WTC11 (cell line): ENCODE measurements around the gene OR4X1. TPM values are rescaled to one million over a fixed set of nuclear protein-coding genes. Genes with fewer than 3 reads are reported as not detected.

Experiments
- ATAC-seq: fragments of 200-7000 bp; cut with Tn5 transposase; 2 replicates; pipeline ENCODE4 v1.10.0; 2021; ENCODE audit warnings: mild to moderate bottlenecking, moderate library complexity
- CTCF ChIA-PET: fragments of 300-600 bp; sonication (Branson Sonifier 250); formaldehyde crosslinking; loops from one replicate; lab custom pipeline; 2021; ENCODE audit warnings: antibody characterized with exemption; lab: Charles Lee
- POLR2A ChIA-PET: fragments of 350-600 bp; sonication (Branson Sonifier 250); formaldehyde crosslinking; loops from one replicate; lab custom pipeline; 2021; ENCODE audit warnings: antibody characterized with exemption; lab: Charles Lee
- DNase-seq: peaks from one replicate; pipeline ENCODE4 v3.0.0; 2021; ENCODE audit warnings: low spot score
- H3K27ac Mint-ChIP-seq: 2 replicates; pipeline ENCODE4 v1.8.0; 2021; ENCODE audit warnings: mixed read lengths
- H3K27me3 Mint-ChIP-seq: 2 replicates; pipeline ENCODE4 v1.8.0; 2021; ENCODE audit warnings: low read depth, mild to moderate bottlenecking, moderate library complexity, mixed read lengths
- H3K36me3 Mint-ChIP-seq: 2 replicates; pipeline ENCODE4 v1.8.0; 2021; ENCODE audit warnings: mixed read lengths
- H3K4me1 Mint-ChIP-seq: 2 replicates; pipeline ENCODE4 v1.8.0; 2022; ENCODE audit warnings: mixed read lengths
- H3K4me3 Mint-ChIP-seq: 2 replicates; pipeline ENCODE4 v1.8.0; 2021; ENCODE audit warnings: mild to moderate bottlenecking, moderate library complexity, mixed read lengths
- H3K9me3 Mint-ChIP-seq: 2 replicates; pipeline ENCODE4 v1.8.0; 2021; ENCODE audit warnings: mixed read lengths
- CBFB ChIP-seq: sonication (generic); formaldehyde crosslinking; IDR thresholded peaks from 2 replicates; pipeline ENCODE4 v1.8.1; 2022; ENCODE audit warnings: mild to moderate bottlenecking, low read depth, missing genetic modification reagents
- CDX4 ChIP-seq: fragments of 250-450 bp; sonication (Bioruptor Pico); IDR thresholded peaks from 2 replicates; pipeline ENCODE4 v1.9.0; 2021; ENCODE audit warnings: moderate library complexity, mild to moderate bottlenecking, inconsistent platforms, borderline replicate concordance
- CREM ChIP-seq: sonication (generic); formaldehyde crosslinking; IDR thresholded peaks from 2 replicates; pipeline ENCODE4 v1.8.1; 2022; ENCODE audit warnings: mild to moderate bottlenecking, missing genetic modification reagents, moderate library complexity
- ESRRA ChIP-seq: sonication (generic); formaldehyde crosslinking; IDR thresholded peaks from 2 replicates; pipeline ENCODE4 v1.8.1; 2022; ENCODE audit warnings: mild to moderate bottlenecking, missing genetic modification reagents, borderline replicate concordance
- FOXP1 ChIP-seq: sonication (generic); formaldehyde crosslinking; IDR thresholded peaks from 2 replicates; pipeline ENCODE4 v1.8.0; 2022; ENCODE audit warnings: missing genetic modification reagents, mild to moderate bottlenecking, moderate library complexity, borderline replicate concordance
- GABPB1 ChIP-seq: sonication (generic); formaldehyde crosslinking; IDR thresholded peaks from 2 replicates; pipeline ENCODE4 v1.8.1; 2023; ENCODE audit warnings: mild to moderate bottlenecking, missing genetic modification reagents
- GTF2I ChIP-seq: fragments of 250-450 bp; sonication (Bioruptor Pico); conservative IDR thresholded peaks from 2 replicates; pipeline ENCODE4 v1.4.0; 2021; ENCODE audit warnings: mild to moderate bottlenecking
- IRF1 ChIP-seq: sonication (generic); formaldehyde crosslinking; IDR thresholded peaks from 2 replicates; pipeline ENCODE4 v1.8.0; 2023; ENCODE audit warnings: missing genetic modification reagents
- JAZF1 ChIP-seq: fragments of 250-450 bp; sonication (Bioruptor Pico); IDR thresholded peaks from 2 replicates; pipeline ENCODE4 v1.9.0; 2021; ENCODE audit warnings: moderate library complexity, mild to moderate bottlenecking, inconsistent platforms
- MLX ChIP-seq: sonication (generic); formaldehyde crosslinking; IDR thresholded peaks from 2 replicates; pipeline ENCODE4 v1.8.1; 2023; ENCODE audit warnings: mild to moderate bottlenecking, missing genetic modification reagents, moderate library complexity
- MXD4 ChIP-seq: fragments of 250-450 bp; sonication (Bioruptor Pico); IDR thresholded peaks from 2 replicates; pipeline ENCODE4 v1.8.0; 2021; ENCODE audit warnings: mild to moderate bottlenecking, moderate library complexity, borderline replicate concordance
- STAT6 ChIP-seq: sonication (generic); formaldehyde crosslinking; conservative IDR thresholded peaks from 2 replicates; pipeline ENCODE4 v1.8.1; 2023; ENCODE audit warnings: mild to moderate bottlenecking, low read depth, missing genetic modification reagents, moderate library complexity
- USF1 ChIP-seq: sonication (generic); formaldehyde crosslinking; IDR thresholded peaks from 2 replicates; pipeline ENCODE4 v1.8.0; 2022; ENCODE audit warnings: mild to moderate bottlenecking, missing genetic modification reagents
- ZMAT4 ChIP-seq: fragments of 250-450 bp; sonication (Bioruptor Pico); IDR thresholded peaks from 2 replicates; pipeline ENCODE4 v1.9.0; 2021; ENCODE audit warnings: mild to moderate bottlenecking
- ZNF138 ChIP-seq: sonication (generic); formaldehyde crosslinking; conservative IDR thresholded peaks from 2 replicates; pipeline ENCODE4 v1.8.1; 2022; ENCODE audit warnings: mild to moderate bottlenecking, moderate library complexity, missing genetic modification reagents
- ZNF425 ChIP-seq: fragments of 250-450 bp; sonication (Bioruptor Pico); conservative IDR thresholded peaks from 2 replicates; pipeline ENCODE4 v1.9.0; 2021; ENCODE audit warnings: mild to moderate bottlenecking
- ZNF671 ChIP-seq: fragments of 250-450 bp; sonication (Bioruptor Pico); IDR thresholded peaks from 2 replicates; pipeline ENCODE4 v1.8.0; 2021; ENCODE audit warnings: mild to moderate bottlenecking
- total RNA-seq: library from RNA; stranded (reverse); gene quantifications from 3 replicates; pipeline ENCODE4 v1.2.3, GENCODE V29; 2021

OR4X1 gene
- total RNA-seq, 1 experiment from 2014 or later: not detected

- DNase-seq: no peak
- no peak for ATAC-seq
- TF ChIP-seq FOXP1 (CRISPR knock-in tag): no peak
- TF ChIP-seq GTF2I: no peak
- TF ChIP-seq CBFB (CRISPR knock-in tag): no peak
- no peak for TF ChIP-seq ZMAT4
- TF ChIP-seq JAZF1 (CRISPR knock-in tag): no peak
- TF ChIP-seq ZNF138 (CRISPR knock-in tag): no peak
- no peak for TF ChIP-seq ESRRA (CRISPR knock-in tag)
- no peak for TF ChIP-seq STAT6 (CRISPR knock-in tag)
- TF ChIP-seq ZNF425 (CRISPR knock-in tag): no peak
- no peak for TF ChIP-seq MLX
- no peak for TF ChIP-seq CREM (CRISPR knock-in tag)
- no peak for TF ChIP-seq ZNF671
- TF ChIP-seq CDX4 (CRISPR knock-in tag): no peak
- CTCF ChIA-PET: no interaction called here
- peaks cover 9% of the 10 kb centered on the region; the same call in 1 of the 2 replicates for H3K27me3 Mint-ChIP-seq
- peaks cover 72% of the 10 kb centered on the region for H3K36me3 Mint-ChIP-seq
- POLR2A ChIA-PET: no interaction called here
- H3K4me3 Mint-ChIP-seq: no peak within 1 kb of the TSS
- no peak within 1 kb of the TSS for H3K27ac Mint-ChIP-seq
- H3K4me1 Mint-ChIP-seq: no peaks in the 10 kb centered on the region
- H3K9me3 Mint-ChIP-seq: peaks cover 92% of the 10 kb centered on the region
Measured at GRCh38 chr11:48244804-48245203, 18.9 kb upstream of the OR4X1 start, which contains the start of gene OR4X2. Gene OR4X2 (plus strand): TSS chr11:48245104. CDS start chr11:48245104, 0 bp downstream.

GRCh38 chr11:48248902-48249301 is 14.8 kb upstream of the OR4X1 start:
- no peak overlapping the region for H3K4me3 Mint-ChIP-seq
- ChIA-PET CTCF (no interaction called here), POLR2A (no interaction called here)
- no peak overlapping the region for H3K27ac Mint-ChIP-seq
- H3K36me3 Mint-ChIP-seq: peaks cover 67% of the 10 kb centered on the region
- TF ChIP-seq USF1 (no peak), IRF1 (CRISPR knock-in tag) (no peak), MXD4 (no peak), GABPB1 (CRISPR knock-in tag) (no peak)
- H3K9me3 Mint-ChIP-seq: peaks cover 88% of the 10 kb centered on the region
- ATAC-seq: no peak
- H3K4me1 Mint-ChIP-seq: no peaks in the 10 kb centered on the region
- no peak for DNase-seq
- peaks cover 4% of the 10 kb centered on the region; the same call in 1 of the 2 replicates for H3K27me3 Mint-ChIP-seq
